ENCODE data around the gene CPSF2.

The CPSF2 gene

DNA sequence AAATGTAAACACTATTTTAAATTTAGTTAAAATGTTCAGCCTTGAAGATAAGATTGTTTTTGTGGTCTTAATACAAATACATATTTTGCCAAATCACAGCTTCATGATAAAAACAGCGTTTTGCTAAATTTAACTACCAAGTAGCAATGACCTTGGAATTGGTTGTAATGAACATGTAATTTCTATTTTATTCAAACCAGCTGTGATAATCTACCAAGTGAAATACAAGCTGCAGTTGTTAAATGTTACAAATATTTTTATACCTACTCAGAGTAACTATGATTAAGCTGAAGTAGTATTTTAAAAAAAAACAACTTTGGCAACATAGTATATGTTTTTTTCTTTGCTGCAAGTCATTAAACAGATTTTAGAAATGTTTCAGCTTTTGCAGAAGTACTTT, 96.2 kb downstream of the CPSF2 start:
- Mint-ChIP-seq H3K9me3 (no peaks in the 10 kb centered on the region), H3K27me3 (peaks cover 24 to 34% of the 10 kb centered on the region in 2 donors), H3K27ac (no peak overlapping the region), H3K36me3 (ENCODE audit: insufficient read depth) (no peaks in the 10 kb centered on the region), H3K4me3 (no peak overlapping the region), H3K4me1 (ENCODE audit: low read depth in 2 of 2) (no peaks in the 10 kb centered on the region)
- no peak for DNase-seq
- ATAC-seq (replicated peaks): no peak
